ENCODE results near the gene DYNC1H1.

GRCh38 chr14:102088012-102088792 lies 123.8 kb downstream of the DYNC1H1 start:
- peak; percentile 28 for TF ChIP-seq POLR2A (IDR thresholded peaks at IDR 0.05; ENCODE audit: borderline replicate concordance, extremely low read depth, insufficient read depth, insufficient read length)
- TF ChIP-seq YY1 (IDR thresholded peaks at IDR 0.05; ENCODE audit: extremely low read depth, insufficient replicate concordance, low read depth, low read length), result no peak
- TF ChIP-seq ZNF274 (IDR thresholded peaks at IDR 0.05; ENCODE audit: low read depth, low read length), result no peak

Measured in HCT116 (cell line).